ENCODE data around the gene SLC8A1.

The SLC8A1 gene

GRCh38 chr2:40419364-40419762 is 32.5 kb downstream of the SLC8A1 start:
- no peak for DNase-seq

GRCh38 chr2:40418614-40419363 is 33.1 kb downstream of the SLC8A1 start:
- no peak for DNase-seq

GRCh38 chr2:40416486-40416885 is 35.4 kb downstream of the SLC8A1 start:
- no peak for DNase-seq

GRCh38 chr2:40415391-40415790 is 36.5 kb downstream of the SLC8A1 start:
- no peak for DNase-seq

- DNase-seq = no peak
These were observed 39.4 kb downstream of the SLC8A1 start for GRCh38 chr2:40412456-40412855.

GRCh38 chr2:40410695-40411094 is 41.2 kb downstream of the SLC8A1 start:
- DNase-seq = no peak

GRCh38 chr2:40409734-40410133 is 42.2 kb downstream of the SLC8A1 start:
- DNase-seq = no peak

- DNase-seq = no peak
These were observed 45.2 kb downstream of the SLC8A1 start for GRCh38 chr2:40406485-40407289.

- DNase-seq = no peak
These were observed 46.4 kb downstream of the SLC8A1 start for GRCh38 chr2:40405465-40405864.

- no peak for DNase-seq
These were observed 47.4 kb downstream of the SLC8A1 start for GRCh38 chr2:40404517-40404916.

GRCh38 chr2:40403233-40403836 is 48.6 kb downstream of the SLC8A1 start:
- no peak for DNase-seq

GRCh38 chr2:40401896-40402295 is 50.0 kb downstream of the SLC8A1 start:
- no peak for DNase-seq

GRCh38 chr2:40400336-40400953 is 51.4 kb downstream of the SLC8A1 start:
- DNase-seq = no peak

- DNase-seq = no peak
These were observed 54.1 kb downstream of the SLC8A1 start for GRCh38 chr2:40397765-40398164.

- no peak for DNase-seq
These were observed 55.8 kb downstream of the SLC8A1 start for GRCh38 chr2:40396124-40396523.

GRCh38 chr2:40395169-40396073 is 56.5 kb downstream of the SLC8A1 start:
- no peak for DNase-seq

GRCh38 chr2:40394597-40394996 is 57.3 kb downstream of the SLC8A1 start:
- DNase-seq = no peak

GRCh38 chr2:40394031-40394430 is 57.9 kb downstream of the SLC8A1 start:
- DNase-seq = no peak

- DNase-seq = no peak
These were observed 63.7 kb downstream of the SLC8A1 start for GRCh38 chr2:40388161-40388560.

GRCh38 chr2:40386177-40386576 is 65.7 kb downstream of the SLC8A1 start:
- no peak for DNase-seq

- no peak for DNase-seq
These were observed 67.2 kb downstream of the SLC8A1 start for GRCh38 chr2:40384714-40385113.

- no peak for DNase-seq
These were observed 67.7 kb downstream of the SLC8A1 start for GRCh38 chr2:40384233-40384632.

Data from central memory CD4-positive, alpha-beta T cell (primary cell).